ENCODE measurements around the gene UBA3.

Gene UBA3

DNA sequence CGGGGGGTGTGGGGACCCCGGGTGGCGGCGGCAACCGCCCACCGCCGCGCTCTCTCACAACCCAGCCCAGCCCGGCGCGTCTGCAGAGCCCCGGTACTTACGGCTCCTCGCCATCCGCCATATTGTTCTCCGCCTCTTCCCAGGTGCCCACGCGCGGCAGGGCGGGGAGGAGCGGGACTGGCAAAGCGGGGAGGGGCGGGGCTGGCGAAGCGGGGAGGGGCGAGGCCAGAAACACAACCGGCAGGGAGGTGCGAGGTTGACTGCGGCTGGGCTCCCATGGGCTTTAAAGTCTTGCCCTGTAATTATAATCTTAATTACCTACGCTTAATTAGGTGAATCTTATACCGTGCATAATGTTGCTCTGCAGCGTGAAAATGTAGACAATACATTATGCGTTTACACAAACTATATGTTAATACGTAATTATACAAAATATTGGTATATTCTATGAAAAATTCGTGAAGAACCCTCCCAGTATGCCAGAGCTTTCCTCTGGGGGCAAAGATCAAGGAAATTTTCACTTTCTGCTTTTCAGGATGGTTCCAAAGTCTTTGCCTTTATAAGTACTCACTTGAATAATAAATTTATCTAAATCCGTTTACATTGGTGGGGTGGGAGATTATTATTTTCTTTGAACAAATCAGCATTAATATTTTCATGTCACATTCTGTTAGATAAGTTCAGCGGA lies at the start of gene UBA3:
Gene UBA3 (minus strand): TSS at position 133 of the 688 bp plus-strand sequence. CDS start 12 bp downstream, at position 121.
- Histone ChIP-seq H3K4me1 (ENCODE audit: low read length) (peaks cover 48% of the 10 kb centered on the region), H3K4me3 (ENCODE audit: low read length) (peak within 1 kb of the TSS; percentile 74), H3K9me2 (replicated peaks; ENCODE audit: insufficient read depth, low read length) (no peaks in the 10 kb centered on the region), H3K36me3 (replicated peaks; ENCODE audit: insufficient read depth, low read length) (no peaks in the 10 kb centered on the region), H3K9me3 (replicated peaks; ENCODE audit: insufficient read depth, low read length) (no peaks in the 10 kb centered on the region), H4K20me1 (ENCODE audit: insufficient read depth, low read length) (no peaks in the 10 kb centered on the region), H3K27ac (ENCODE audit: low read length) (no peak within 1 kb of the TSS; the same call in 1 of the 2 replicates), H3K27me3 (replicated peaks; ENCODE audit: insufficient read depth, low read length) (no peaks in the 10 kb centered on the region), H3K79me2 (ENCODE audit: low read length) (peaks cover 60% of the 10 kb centered on the region), H3K4me2 (ENCODE audit: low read depth, low read length) (peak within 1 kb of the TSS; percentile 95), H3F3A (ENCODE audit: insufficient read depth, low read length) (peaks cover 45% of the 10 kb centered on the region), H3K9ac (ENCODE audit: low read length) (peak within 1 kb of the TSS; percentile 80), H2AFZ (ENCODE audit: low read length) (no peak within 1 kb of the TSS)
- TF ChIP-seq EZH2 (optimal IDR thresholded peaks at IDR 0.05; ENCODE audit: low read depth, low read length) (no peak), EZH2phosphoT487 (IDR thresholded peaks at IDR 0.05; ENCODE audit: low read length) (no peak)
- TF ChIP-seq, protein P1, sequence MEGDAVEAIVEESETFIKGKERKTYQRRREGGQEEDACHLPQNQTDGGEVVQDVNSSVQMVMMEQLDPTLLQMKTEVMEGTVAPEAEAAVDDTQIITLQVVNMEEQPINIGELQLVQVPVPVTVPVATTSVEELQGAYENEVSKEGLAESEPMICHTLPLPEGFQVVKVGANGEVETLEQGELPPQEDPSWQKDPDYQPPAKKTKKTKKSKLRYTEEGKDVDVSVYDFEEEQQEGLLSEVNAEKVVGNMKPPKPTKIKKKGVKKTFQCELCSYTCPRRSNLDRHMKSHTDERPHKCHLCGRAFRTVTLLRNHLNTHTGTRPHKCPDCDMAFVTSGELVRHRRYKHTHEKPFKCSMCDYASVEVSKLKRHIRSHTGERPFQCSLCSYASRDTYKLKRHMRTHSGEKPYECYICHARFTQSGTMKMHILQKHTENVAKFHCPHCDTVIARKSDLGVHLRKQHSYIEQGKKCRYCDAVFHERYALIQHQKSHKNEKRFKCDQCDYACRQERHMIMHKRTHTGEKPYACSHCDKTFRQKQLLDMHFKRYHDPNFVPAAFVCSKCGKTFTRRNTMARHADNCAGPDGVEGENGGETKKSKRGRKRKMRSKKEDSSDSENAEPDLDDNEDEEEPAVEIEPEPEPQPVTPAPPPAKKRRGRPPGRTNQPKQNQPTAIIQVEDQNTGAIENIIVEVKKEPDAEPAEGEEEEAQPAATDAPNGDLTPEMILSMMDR (IDR thresholded peaks at IDR 0.05; ENCODE audit: low read length) = no peak
- DNase-seq = peak; percentile 89

- Histone ChIP-seq H3F3A (ENCODE audit: insufficient read depth, low read length) (no peaks in the 10 kb centered on the region), H3K9me2 (replicated peaks; ENCODE audit: insufficient read depth, low read length) (no peaks in the 10 kb centered on the region), H3K9ac (ENCODE audit: low read length) (no peak overlapping the region), H3K4me1 (ENCODE audit: low read length) (no peaks in the 10 kb centered on the region), H3K4me2 (ENCODE audit: low read depth, low read length) (no peak overlapping the region), H3K36me3 (replicated peaks; ENCODE audit: insufficient read depth, low read length) (no peaks in the 10 kb centered on the region), H3K9me3 (replicated peaks; ENCODE audit: insufficient read depth, low read length) (no peaks in the 10 kb centered on the region), H2AFZ (ENCODE audit: low read length) (no peak overlapping the region), H3K27me3 (replicated peaks; ENCODE audit: insufficient read depth, low read length) (no peaks in the 10 kb centered on the region), H4K20me1 (ENCODE audit: insufficient read depth, low read length) (no peaks in the 10 kb centered on the region), H3K4me3 (ENCODE audit: low read length) (no peak overlapping the region), H3K27ac (ENCODE audit: low read length) (no peak overlapping the region), H3K79me2 (ENCODE audit: low read length) (no peaks in the 10 kb centered on the region)
- no peak for TF ChIP-seq EZH2phosphoT487 (IDR thresholded peaks at IDR 0.05; ENCODE audit: low read length)
- no peak for TF ChIP-seq EZH2 (optimal IDR thresholded peaks at IDR 0.05; ENCODE audit: low read depth, low read length)
- TF ChIP-seq, protein P1 (IDR thresholded peaks at IDR 0.05; ENCODE audit: low read length) = no peak
- no peak for DNase-seq
Measured at GRCh38 chr3:69129531-69129930, 49.4 kb upstream of the UBA3 start.

GRCh38 chr3:69128509-69128908 lies 48.3 kb upstream of the UBA3 start:
- TF ChIP-seq EZH2 (optimal IDR thresholded peaks at IDR 0.05; ENCODE audit: low read depth, low read length) (no peak), EZH2phosphoT487 (IDR thresholded peaks at IDR 0.05; ENCODE audit: low read length) (no peak)
- TF ChIP-seq, protein P1 (IDR thresholded peaks at IDR 0.05; ENCODE audit: low read length) = no peak
- no peaks in the 10 kb centered on the region for H4K20me1 ChIP-seq (ENCODE audit: insufficient read depth, low read length)

More at GRCh38 chr3:69128509-69128908, 48.3 kb upstream of the UBA3 start:
- no peaks in the 10 kb centered on the region for H3K36me3 ChIP-seq (replicated peaks; ENCODE audit: insufficient read depth, low read length)
- no peaks in the 10 kb centered on the region for H3F3A ChIP-seq (ENCODE audit: insufficient read depth, low read length)
- no peak overlapping the region for H3K4me3 ChIP-seq (ENCODE audit: low read length)
- H3K27ac ChIP-seq (ENCODE audit: low read length) = no peak overlapping the region
- no peak overlapping the region for H3K4me2 ChIP-seq (ENCODE audit: low read depth, low read length)
- no peak for DNase-seq
- H3K9me3 ChIP-seq (replicated peaks; ENCODE audit: insufficient read depth, low read length) = no peaks in the 10 kb centered on the region
- H3K79me2 ChIP-seq (ENCODE audit: low read length) = no peaks in the 10 kb centered on the region
- H3K4me1 ChIP-seq (ENCODE audit: low read length) = no peaks in the 10 kb centered on the region
- H3K9me2 ChIP-seq (replicated peaks; ENCODE audit: insufficient read depth, low read length) = no peaks in the 10 kb centered on the region
- no peak overlapping the region for H3K9ac ChIP-seq (ENCODE audit: low read length)
- no peaks in the 10 kb centered on the region for H3K27me3 ChIP-seq (replicated peaks; ENCODE audit: insufficient read depth, low read length)
- no peak overlapping the region for H2AFZ ChIP-seq (ENCODE audit: low read length)
